Thymus (tissue), 11 donors: Measurements from ENCODE around the gene C17orf50. TPM values are rescaled to one million over a fixed set of nuclear protein-coding genes. Genes with fewer than 3 reads are reported as not detected.

Source experiments
- DNase-seq, 9 donors: peaks; one replicate each; pipeline ENCODE4 v3.0.0-alpha.2; 2013; ENCODE audit warnings: low spot score in 9 of 9, low read depth in 6 of 9, missing footprints in 1 of 9
- H3K27ac ChIP-seq, 2 donors: one replicate each; pipeline ENCODE4 v1.5.1; 2013; ENCODE audit warnings: control low read depth in 1 of 2, low read depth in 1 of 2, low read length in 1 of 2, mild to moderate bottlenecking in 1 of 2, moderate library complexity in 1 of 2
- H3K27me3 ChIP-seq, 2 donors: one replicate each; pipeline ENCODE4 v1.5.1; 2013; ENCODE audit warnings: low read length in 1 of 2; ENCODE audit not compliant: control insufficient read depth in 2 of 2, insufficient read depth in 1 of 2
- H3K36me3 ChIP-seq, 2 donors: one replicate each; pipeline ENCODE4 v1.5.1; 2013; ENCODE audit warnings: low read length in 1 of 2, mild to moderate bottlenecking in 1 of 2, moderate library complexity in 1 of 2; ENCODE audit not compliant: control insufficient read depth in 2 of 2, insufficient read depth in 2 of 2
- H3K4me1 ChIP-seq, 2 donors: one replicate each; pipeline ENCODE4 v1.5.1; 2013; ENCODE audit warnings: low read length in 2 of 2; ENCODE audit not compliant: control insufficient read depth in 2 of 2, insufficient read depth in 2 of 2
- H3K4me3 ChIP-seq, 2 donors: one replicate each; pipeline ENCODE4 v1.5.1; 2013; ENCODE audit warnings: low read length in 2 of 2, control low read depth in 1 of 2, mild to moderate bottlenecking in 1 of 2
- H3K9me3 ChIP-seq, 2 donors: one replicate each; pipeline ENCODE4 v1.5.1; 2013; ENCODE audit warnings: low read length in 1 of 2, mild to moderate bottlenecking in 1 of 2; ENCODE audit not compliant: control insufficient read depth in 2 of 2, insufficient read depth in 1 of 2
- WGBS: extraction: QIAGEN DNeasy Blood & Tissue Kit; methylation state at CpG from one replicate; pipeline ENCODE4 v1.1.7; 2013; 5-methylcytosine and 5-hydroxymethylcytosine counted together
- polyA plus RNA-seq: library from polyadenylated mRNA; stranded (reverse); fragments of 200-250 nt; gene quantifications from one replicate; pipeline ENCODE4 v1.2.3, GENCODE V29; 2013
- total RNA-seq: library from RNA; stranded (reverse); fragments of 120-200 nt; gene quantifications from one replicate; pipeline ENCODE4 v1.2.4, GENCODE V29; 2013
- donor health status: healthy.

The C17orf50 gene
- total and polyA plus RNA-seq, 2 donors: 0.09 to 0.14 TPM

- peaks cover 41 to 55% of the 10 kb centered on the region in 2 donors for H3K36me3 ChIP-seq
- no peak overlapping the region for H3K27ac ChIP-seq
- DNase-seq: no peak
- H3K9me3 ChIP-seq: no peaks in the 10 kb centered on the region
- H3K4me1 ChIP-seq: no peaks in the 10 kb centered on the region
- no peaks in the 10 kb centered on the region for H3K27me3 ChIP-seq
- no peak overlapping the region for H3K4me3 ChIP-seq
- 97% methylated on average over 4 of the region's 4 CpGs for WGBS
Observed at GRCh38 chr17:35725058-35725457, 35.6 kb upstream of the C17orf50 start.

- WGBS: 94% methylated on average over 2 of the region's 2 CpGs
- H3K36me3 ChIP-seq: peaks cover 41 to 55% of the 10 kb centered on the region in 2 donors
- peaks cover 0 to 1% of the 10 kb centered on the region in 2 donors for H3K4me1 ChIP-seq
- H3K4me3 ChIP-seq: no peak overlapping the region
- no peak for DNase-seq
- H3K9me3 ChIP-seq: no peaks in the 10 kb centered on the region
- no peaks in the 10 kb centered on the region for H3K27me3 ChIP-seq
- H3K27ac ChIP-seq: no peak overlapping the region
Observed at GRCh38 chr17:35725802-35726126, 34.9 kb upstream of the C17orf50 start.

- Histone ChIP-seq H3K9me3 (no peaks in the 10 kb centered on the region), H3K36me3 (peaks cover 41 to 51% of the 10 kb centered on the region in 2 donors), H3K27me3 (peaks cover 0 to 3% of the 10 kb centered on the region in 2 donors), H3K4me3 (no peak overlapping the region), H3K27ac (no peak overlapping the region), H3K4me1 (peaks cover 0 to 7% of the 10 kb centered on the region in 2 donors)
- WGBS: 93% methylated on average over 6 of the region's 6 CpGs
- DNase-seq: no peak
Observed at GRCh38 chr17:35726127-35726952, 34.3 kb upstream of the C17orf50 start.

- peaks cover 41 to 50% of the 10 kb centered on the region in 2 donors for H3K36me3 ChIP-seq
- DNase-seq: no peak
- peaks cover 0 to 8% of the 10 kb centered on the region in 2 donors for H3K4me1 ChIP-seq
- no peaks in the 10 kb centered on the region for H3K9me3 ChIP-seq
- no peak overlapping the region for H3K4me3 ChIP-seq
- no peak overlapping the region for H3K27ac ChIP-seq
- peaks cover 0 to 5% of the 10 kb centered on the region in 2 donors for H3K27me3 ChIP-seq
- 97% methylated on average over 5 of the region's 5 CpGs for WGBS
Observed at GRCh38 chr17:35726953-35727460, 33.7 kb upstream of the C17orf50 start.

GRCh38 chr17:35727635-35728034, 33.1 kb upstream of the C17orf50 start:
- 98% methylated on average over 5 of the region's 5 CpGs for WGBS
- no peak overlapping the region for H3K4me3 ChIP-seq
- peaks cover 41 to 50% of the 10 kb centered on the region in 2 donors for H3K36me3 ChIP-seq
- no peak for DNase-seq
- H3K27me3 ChIP-seq: peaks cover 0 to 12% of the 10 kb centered on the region in 2 donors
- H3K27ac ChIP-seq: no peak overlapping the region
- no peaks in the 10 kb centered on the region for H3K9me3 ChIP-seq
- peaks cover 0 to 11% of the 10 kb centered on the region in 2 donors for H3K4me1 ChIP-seq

GRCh38 chr17:35728551-35728950, 32.1 kb upstream of the C17orf50 start:
- 99% methylated on average over 3 of the region's 3 CpGs for WGBS
- Histone ChIP-seq H3K27ac (no peak overlapping the region), H3K4me1 (peaks cover 0 to 11% of the 10 kb centered on the region in 2 donors), H3K9me3 (no peaks in the 10 kb centered on the region), H3K27me3 (peaks cover 0 to 13% of the 10 kb centered on the region in 2 donors), H3K4me3 (no peak overlapping the region), H3K36me3 (peaks cover 37 to 49% of the 10 kb centered on the region in 2 donors)
- DNase-seq: no peak

- WGBS: 95% methylated on average over 4 of the region's 4 CpGs
- Histone ChIP-seq H3K36me3 (peaks cover 28 to 40% of the 10 kb centered on the region in 2 donors), H3K27me3 (peaks cover 0 to 13% of the 10 kb centered on the region in 2 donors), H3K4me1 (peaks cover 0 to 11% of the 10 kb centered on the region in 2 donors), H3K4me3 (no peak overlapping the region), H3K27ac (no peak overlapping the region), H3K9me3 (no peaks in the 10 kb centered on the region)
- DNase-seq: no peak
Observed at GRCh38 chr17:35729405-35729833, 31.3 kb upstream of the C17orf50 start.

- Histone ChIP-seq H3K9me3 (no peaks in the 10 kb centered on the region), H3K4me3 (no peak overlapping the region), H3K27me3 (peaks cover 0 to 13% of the 10 kb centered on the region in 2 donors), H3K36me3 (peaks cover 17 to 29% of the 10 kb centered on the region in 2 donors), H3K27ac (no peak overlapping the region), H3K4me1 (peaks cover 0 to 11% of the 10 kb centered on the region in 2 donors)
- DNase-seq: no peak
- WGBS: 86% methylated on average over 10 of the region's 10 CpGs
Observed at GRCh38 chr17:35730400-35731005, 30.2 kb upstream of the C17orf50 start.
